ENCODE data around the gene MAT2A. TPM values are rescaled to one million over a fixed set of nuclear protein-coding genes. Genes with fewer than 3 reads are reported as not detected.
A peak's percentile ranks its signal among the peaks of the same experiment; 100 is the strongest.
"Not testable (repeated sequence)": the region's sequence is repeated elsewhere in the genome, so short reads cannot be mapped to it uniquely, and the experiment has no call there.

Gene MAT2A
- total RNA-seq, 2 experiments from 2014 or later, result 196 to 208 TPM

- CTCF ChIA-PET, result interaction anchor here (0.7 to 13.3 kb wide), 13 partner anchors 10 to 185 kb away, joined by 3 to 328 read pairs (median 4); partner anchors contain the start of genes GGCX, MAT2A, RNF181 and SH2D6
- Mint-ChIP-seq H3K27ac (no peak overlapping the region), H3K27me3 (no peaks in the 10 kb centered on the region), H3K9me3 (no peaks in the 10 kb centered on the region), H3K4me3 (no peak overlapping the region), H3K36me3 (peaks cover 35% of the 10 kb centered on the region), H3K4me1 (ENCODE audit: low read depth) (peaks cover 3% of the 10 kb centered on the region)
- POLR2A ChIA-PET, result interaction anchor here (0.6 to 5.4 kb wide), 5 partner anchors 11 to 231 kb away, joined by 3 to 52 read pairs (median 3); partner anchors contain the start of genes MAT2A, SH2D6 and TGOLN2
- no peak for DNase-seq
- intact Hi-C loops (cut with micrococcal nuclease), result loop anchor here (5.0 kb wide), 1 partner anchor 248 kb away; no protein-coding TSS in a partner anchor
Measured at GRCh38 chr2:85550486-85550885, 11.5 kb downstream of the MAT2A start.

GRCh38 chr2:85551698-85552678, 13.0 kb downstream of the MAT2A start:
- POLR2A ChIA-PET, result interaction anchor here (0.6 to 5.4 kb wide), 7 partner anchors 9 to 225 kb away, joined by 3 to 52 read pairs (median 7); partner anchors contain the start of genes GGCX, MAT2A, SH2D6 and TGOLN2
- H3K36me3 Mint-ChIP-seq, result peaks cover 27% of the 10 kb centered on the region

GRCh38 chr2:85553184-85553583, 14.2 kb downstream of the MAT2A start:
- POLR2A ChIA-PET, result interaction anchor here (1.7 kb wide), 1 partner anchor 14 kb away, joined by 5 read pairs; the partner anchor contains the start of gene MAT2A
- intact Hi-C loops (cut with micrococcal nuclease), result loop anchor here (5.0 kb wide), 1 partner anchor 251 kb away; no protein-coding TSS in a partner anchor
- CTCF ChIA-PET, result interaction anchor here (1.5 to 13.3 kb wide), 5 partner anchors 19 to 199 kb away, joined by 5 to 328 read pairs (median 8); partner anchors contain the start of genes ELMOD3, RETSAT and SH2D6
- no peak overlapping the region for H3K27ac Mint-ChIP-seq
- no peaks in the 10 kb centered on the region for H3K9me3 Mint-ChIP-seq
- peaks cover 7% of the 10 kb centered on the region for H3K4me1 Mint-ChIP-seq (ENCODE audit: low read depth)
- peaks cover 31% of the 10 kb centered on the region for H3K36me3 Mint-ChIP-seq
- H3K4me3 Mint-ChIP-seq, result no peak overlapping the region
- no peak for DNase-seq
- H3K27me3 Mint-ChIP-seq, result no peaks in the 10 kb centered on the region

More at GRCh38 chr2:85551698-85552678, 13.0 kb downstream of the MAT2A start:
- H3K4me3 Mint-ChIP-seq, result no peak overlapping the region
- peak; percentile 91 for DNase-seq
- no peaks in the 10 kb centered on the region for H3K27me3 Mint-ChIP-seq
- CTCF ChIA-PET, result interaction anchor here (0.6 to 13.3 kb wide), 38 partner anchors 9 to 251 kb away, joined by 3 to 328 read pairs (median 5); partner anchors contain the start of genes ELMOD3, GGCX, MAT2A and RETSAT
- no peaks in the 10 kb centered on the region for H3K9me3 Mint-ChIP-seq
- H3K27ac Mint-ChIP-seq, result no peak overlapping the region
- peaks cover 3% of the 10 kb centered on the region for H3K4me1 Mint-ChIP-seq (ENCODE audit: low read depth)
- intact Hi-C loops (cut with micrococcal nuclease), result loop anchor here (1.0 to 5.0 kb wide), 3 partner anchors 132 to 250 kb away; no protein-coding TSS in a partner anchor

- ChIA-PET POLR2A (interaction anchor here (2.9 kb wide), 1 partner anchor 9 kb away, joined by 15 read pairs; no protein-coding TSS in a partner anchor), CTCF (interaction anchor here (1.1 to 13.3 kb wide), 5 partner anchors 9 to 185 kb away, joined by 3 to 328 read pairs (median 5); partner anchors contain the start of gene SH2D6)
- H3K36me3 Mint-ChIP-seq, result peaks cover 31% of the 10 kb centered on the region
- no peak for DNase-seq
- H3K4me1 Mint-ChIP-seq (ENCODE audit: low read depth), result peaks cover 24% of the 10 kb centered on the region
- no peaks in the 10 kb centered on the region for H3K27me3 Mint-ChIP-seq
- no peaks in the 10 kb centered on the region for H3K9me3 Mint-ChIP-seq
- no peak overlapping the region for H3K4me3 Mint-ChIP-seq
- intact Hi-C loops (cut with micrococcal nuclease), result loop anchor here (5.0 kb wide), 1 partner anchor 253 kb away; no protein-coding TSS in a partner anchor
- peak overlapping the region; percentile 14 for H3K27ac Mint-ChIP-seq
Measured at GRCh38 chr2:85554980-85555612, 16.1 kb downstream of the MAT2A start.

- Mint-ChIP-seq H3K9me3 (no peaks in the 10 kb centered on the region), H3K27ac (no peak overlapping the region), H3K4me1 (ENCODE audit: low read depth) (peaks cover 34% of the 10 kb centered on the region), H3K4me3 (no peak overlapping the region), H3K27me3 (no peaks in the 10 kb centered on the region), H3K36me3 (peaks cover 23% of the 10 kb centered on the region)
- intact Hi-C loops (cut with micrococcal nuclease), result no loop called here
- POLR2A ChIA-PET, result interaction anchor here (1.2 to 2.9 kb wide), 2 partner anchors 11 to 120 kb away, joined by 4 to 15 read pairs; no protein-coding TSS in a partner anchor
- DNase-seq, result no peak
- CTCF ChIA-PET, result interaction anchor here (0.6 to 13.3 kb wide), 6 partner anchors 9 to 229 kb away, joined by 3 to 328 read pairs (median 4); partner anchors contain the start of genes SH2D6 and TGOLN2
Measured at GRCh38 chr2:85557130-85557529, 18.2 kb downstream of the MAT2A start.

- Mint-ChIP-seq H3K36me3 (peaks cover 20% of the 10 kb centered on the region), H3K4me1 (ENCODE audit: low read depth) (peaks cover 37% of the 10 kb centered on the region), H3K27ac (no peak overlapping the region), H3K9me3 (no peaks in the 10 kb centered on the region), H3K4me3 (no peak overlapping the region), H3K27me3 (no peaks in the 10 kb centered on the region)
- CTCF ChIA-PET, result interaction anchor here (5.6 kb wide), 1 partner anchor 8 kb away, joined by 45 read pairs; no protein-coding TSS in a partner anchor
- intact Hi-C loops (cut with micrococcal nuclease), result no loop called here
- DNase-seq, result no peak
- POLR2A ChIA-PET, result interaction anchor here (1.0 to 3.5 kb wide), 2 partner anchors 13 to 17 kb away, joined by 4 to 23 read pairs; no protein-coding TSS in a partner anchor
Measured at GRCh38 chr2:85558160-85558559, 19.2 kb downstream of the MAT2A start.

- ChIA-PET CTCF (interaction anchor here (1.4 to 5.6 kb wide), 2 partner anchors 10 to 206 kb away, joined by 3 to 45 read pairs; partner anchors contain the start of gene ELMOD3), POLR2A (interaction anchor here (0.7 to 3.5 kb wide), 6 partner anchors 8 to 53 kb away, joined by 3 to 30 read pairs (median 5); partner anchors contain the start of genes C2orf68 and MAT2A)
- H3K27me3 Mint-ChIP-seq, H3K36me3 Mint-ChIP-seq, H3K9me3 Mint-ChIP-seq, DNase-seq: not testable (repeated sequence)
- Mint-ChIP-seq H3K27ac (peak overlapping the region; percentile 83), H3K4me1 (ENCODE audit: low read depth) (peaks cover 38% of the 10 kb centered on the region), H3K4me3 (peak overlapping the region; percentile 92)
- intact Hi-C loops (cut with micrococcal nuclease), result loop anchor here (2.0 kb wide), 1 partner anchor 22 kb away; the partner anchor contains the start of gene MAT2A
Measured at GRCh38 chr2:85560403-85560726, 21.4 kb downstream of the MAT2A start.

GRCh38 chr2:85560812-85561279, 21.9 kb downstream of the MAT2A start:
- POLR2A ChIA-PET, result interaction anchor here (0.7 to 3.5 kb wide), 8 partner anchors 9 to 234 kb away, joined by 3 to 30 read pairs (median 5); partner anchors contain the start of genes C2orf68 and MAT2A
- Mint-ChIP-seq H3K4me3 (peak overlapping the region; percentile 92), H3K4me1 (ENCODE audit: low read depth) (peaks cover 37% of the 10 kb centered on the region), H3K9me3 (no peaks in the 10 kb centered on the region), H3K36me3 (peaks cover 7% of the 10 kb centered on the region), H3K27me3 (no peaks in the 10 kb centered on the region), H3K27ac (peak overlapping the region; percentile 83)
- DNase-seq, result no peak
- intact Hi-C loops (cut with micrococcal nuclease), result loop anchor here (1.0 to 2.0 kb wide), 5 partner anchors 16 to 55 kb away; partner anchors contain the start of genes MAT2A, RNF181, USP39 and VAMP8
- CTCF ChIA-PET, result interaction anchor here (1.0 to 5.6 kb wide), 3 partner anchors 11 to 206 kb away, joined by 3 to 45 read pairs (median 3); partner anchors contain the start of gene ELMOD3

- DNase-seq, result peak; percentile 98
- Mint-ChIP-seq H3K27me3 (no peaks in the 10 kb centered on the region), H3K4me1 (ENCODE audit: low read depth) (peaks cover 37% of the 10 kb centered on the region), H3K4me3 (peak within 1 kb of the TSS; percentile 92), H3K9me3 (no peaks in the 10 kb centered on the region), H3K27ac (peak within 1 kb of the TSS; percentile 83), H3K36me3 (peaks cover 7% of the 10 kb centered on the region)
- CTCF ChIA-PET, result interaction anchor here (0.7 to 5.6 kb wide), 4 partner anchors 11 to 587 kb away, joined by 3 to 45 read pairs (median 3); partner anchors contain the start of gene ELMOD3
- intact Hi-C loops (cut with micrococcal nuclease), result loop anchor here (1.0 to 2.0 kb wide), 5 partner anchors 16 to 55 kb away; partner anchors contain the start of genes MAT2A, RNF181, USP39 and VAMP8
- POLR2A ChIA-PET, result interaction anchor here (0.6 to 3.5 kb wide), 11 partner anchors 9 to 235 kb away, joined by 3 to 30 read pairs (median 4); partner anchors contain the start of genes ELMOD3, MAT2A and RETSAT
Measured at GRCh38 chr2:85561280-85562212, 22.6 kb downstream of the MAT2A start, which contains the start of gene GGCX. Gene GGCX (minus strand): TSS chr2:85561493. CDS start chr2:85561428, 65 bp downstream.

- no peak for DNase-seq
- POLR2A ChIA-PET, result interaction anchor here (0.6 kb wide), 1 partner anchor 217 kb away, joined by 3 read pairs; no protein-coding TSS in a partner anchor
- intact Hi-C loops (cut with micrococcal nuclease), result no loop called here
- peaks cover 26% of the 10 kb centered on the region for H3K4me1 Mint-ChIP-seq (ENCODE audit: low read depth)
- no peak overlapping the region for H3K4me3 Mint-ChIP-seq
- H3K27ac Mint-ChIP-seq, result no peak overlapping the region
- CTCF ChIA-PET, result no interaction called here
- H3K27me3 Mint-ChIP-seq, result no peaks in the 10 kb centered on the region
- H3K36me3 Mint-ChIP-seq, result no peaks in the 10 kb centered on the region
- H3K9me3 Mint-ChIP-seq, result no peaks in the 10 kb centered on the region
Measured at GRCh38 chr2:85564144-85564563, 25.2 kb downstream of the MAT2A start.
